ENCODE data around the gene CTPS2. TPM values are rescaled to one million over a fixed set of nuclear protein-coding genes. Genes with fewer than 3 reads are reported as not detected.

The CTPS2 gene
- polyA plus RNA-seq, 2 donors: 3.7 to 8.0 TPM

DNA sequence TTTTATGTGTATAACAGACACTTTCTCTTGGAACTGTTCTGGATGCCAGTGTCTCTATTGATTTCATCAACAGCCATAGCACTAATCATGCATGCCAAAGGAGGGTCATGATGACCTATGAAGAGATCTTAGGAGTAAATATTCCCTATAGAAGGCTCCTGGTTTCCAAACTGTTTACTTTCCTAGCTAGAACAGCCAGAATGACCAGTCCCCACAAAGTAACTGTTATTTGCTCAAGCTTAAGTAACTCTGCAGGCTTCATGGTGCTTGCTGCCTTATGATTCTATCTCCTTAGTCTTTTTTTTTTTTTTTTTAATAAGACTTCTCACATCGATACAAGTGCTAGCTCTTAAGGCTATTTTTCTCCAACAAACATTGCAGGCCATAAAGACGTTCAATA is 50.1 kb downstream of the CTPS2 start:
- Histone ChIP-seq H3K36me3 (ENCODE audit: control insufficient read depth in 2 of 2, insufficient read depth in 2 of 2, low read length in 1 of 2) (no peaks in the 10 kb centered on the region), H3K4me1 (ENCODE audit: control insufficient read depth in 2 of 2, insufficient read depth in 2 of 2, low read length in 1 of 2) (peaks cover 0 to 2% of the 10 kb centered on the region in 2 donors), H3K27ac (ENCODE audit: low read depth in 2 of 2, low read length in 1 of 2) (no peak overlapping the region), H3K4me3 (ENCODE audit: low read depth in 1 of 2, low read length in 2 of 2) (no peak overlapping the region), H3K9me3 (ENCODE audit: control insufficient read depth in 2 of 2, insufficient read depth in 1 of 2, low read depth in 1 of 2, low read length in 1 of 2) (no peaks in the 10 kb centered on the region), H3K27me3 (ENCODE audit: control insufficient read depth in 1 of 2, insufficient read depth in 2 of 2, low read length in 2 of 2) (no peaks in the 10 kb centered on the region)
- 60 to 86% methylated on average over 2 of the region's 2 CpGs for WGBS, 2 donors

DNA sequence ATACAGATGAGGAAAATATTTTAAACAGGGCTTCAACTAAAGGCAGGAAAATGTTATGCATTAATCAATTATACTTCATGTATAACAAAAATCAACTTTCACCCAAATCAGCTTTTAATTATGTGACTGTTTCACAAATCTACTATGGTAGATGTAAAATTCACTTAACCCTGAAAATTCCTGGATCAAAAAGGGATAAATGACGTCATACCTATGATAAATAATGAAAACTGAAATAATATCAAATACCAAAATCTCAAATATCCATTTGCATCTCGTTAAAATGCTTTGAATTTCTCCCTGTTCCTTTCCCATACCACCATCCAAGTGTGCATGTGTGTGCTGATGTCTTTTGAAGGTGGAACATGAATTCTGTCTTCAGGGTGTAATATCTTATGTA is 51.0 kb downstream of the CTPS2 start:
- no peak overlapping the region for H3K4me3 ChIP-seq (ENCODE audit: low read depth in 1 of 2, low read length in 2 of 2)
- H3K9me3 ChIP-seq (ENCODE audit: control insufficient read depth in 2 of 2, insufficient read depth in 1 of 2, low read depth in 1 of 2, low read length in 1 of 2): no peaks in the 10 kb centered on the region
- peaks cover 0 to 2% of the 10 kb centered on the region in 2 donors for H3K4me1 ChIP-seq (ENCODE audit: control insufficient read depth in 2 of 2, insufficient read depth in 2 of 2, low read length in 1 of 2)
- H3K27me3 ChIP-seq (ENCODE audit: control insufficient read depth in 1 of 2, insufficient read depth in 2 of 2, low read length in 2 of 2): no peaks in the 10 kb centered on the region
- no peak overlapping the region for H3K27ac ChIP-seq (ENCODE audit: low read depth in 2 of 2, low read length in 1 of 2)
- no peaks in the 10 kb centered on the region for H3K36me3 ChIP-seq (ENCODE audit: control insufficient read depth in 2 of 2, insufficient read depth in 2 of 2, low read length in 1 of 2)
- 56 to 83% methylated on average over 2 of the region's 2 CpGs for WGBS, 2 donors

- H3K27me3 ChIP-seq (ENCODE audit: control insufficient read depth in 1 of 2, insufficient read depth in 2 of 2, low read length in 2 of 2): no peaks in the 10 kb centered on the region
- no peaks in the 10 kb centered on the region for H3K36me3 ChIP-seq (ENCODE audit: control insufficient read depth in 2 of 2, insufficient read depth in 2 of 2, low read length in 1 of 2)
- WGBS, 2 donors: 89 to 92% methylated on average over 1 of the region's 1 CpG
These were observed 53.1 kb downstream of the CTPS2 start for GRCh38 chrX:16659321-16659720.

DNA sequence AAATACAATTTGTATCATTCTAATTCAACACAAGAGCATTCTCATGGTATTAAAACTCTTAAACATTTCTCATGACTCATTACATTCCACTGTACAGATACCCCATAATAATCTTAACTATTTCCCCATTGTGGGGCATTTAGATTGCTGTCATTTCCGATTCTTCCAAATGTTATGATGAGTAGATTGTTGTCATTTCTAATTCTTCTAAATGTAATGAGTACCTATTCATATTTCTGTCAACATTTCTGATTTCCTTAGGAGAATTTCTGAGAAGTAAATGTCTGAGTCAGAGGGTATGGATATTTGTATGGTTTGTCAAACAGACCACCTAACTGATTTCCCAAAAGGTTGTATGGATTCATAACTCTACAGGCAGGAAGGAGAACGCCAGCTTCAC is 54.2 kb downstream of the CTPS2 start:
- H3K36me3 ChIP-seq (ENCODE audit: control insufficient read depth in 2 of 2, insufficient read depth in 2 of 2, low read length in 1 of 2): no peaks in the 10 kb centered on the region
- 89 to 97% methylated on average over 2 of the region's 2 CpGs for WGBS, 2 donors

More at GRCh38 chrX:16659321-16659720, 53.1 kb downstream of the CTPS2 start:
- no peak overlapping the region for H3K4me3 ChIP-seq (ENCODE audit: low read depth in 1 of 2, low read length in 2 of 2)
- no peaks in the 10 kb centered on the region for H3K9me3 ChIP-seq (ENCODE audit: control insufficient read depth in 2 of 2, insufficient read depth in 1 of 2, low read depth in 1 of 2, low read length in 1 of 2)
- no peaks in the 10 kb centered on the region for H3K4me1 ChIP-seq (ENCODE audit: control insufficient read depth in 2 of 2, insufficient read depth in 2 of 2, low read length in 1 of 2)
- no peak overlapping the region for H3K27ac ChIP-seq (ENCODE audit: low read depth in 2 of 2, low read length in 1 of 2)

GRCh38 chrX:16654093-16654492 is 58.4 kb downstream of the CTPS2 start:
- H3K36me3 ChIP-seq (ENCODE audit: control insufficient read depth in 2 of 2, insufficient read depth in 2 of 2, low read length in 1 of 2): no peaks in the 10 kb centered on the region
- 75 to 93% methylated on average over 3 of the region's 3 CpGs for WGBS, 2 donors
- no peaks in the 10 kb centered on the region for H3K4me1 ChIP-seq (ENCODE audit: control insufficient read depth in 2 of 2, insufficient read depth in 2 of 2, low read length in 1 of 2)
- H3K27ac ChIP-seq (ENCODE audit: low read depth in 2 of 2, low read length in 1 of 2): no peak overlapping the region
- H3K27me3 ChIP-seq (ENCODE audit: control insufficient read depth in 1 of 2, insufficient read depth in 2 of 2, low read length in 2 of 2): no peaks in the 10 kb centered on the region
- H3K9me3 ChIP-seq (ENCODE audit: control insufficient read depth in 2 of 2, insufficient read depth in 1 of 2, low read depth in 1 of 2, low read length in 1 of 2): no peaks in the 10 kb centered on the region
- no peak overlapping the region for H3K4me3 ChIP-seq (ENCODE audit: low read depth in 1 of 2, low read length in 2 of 2)

More for the DNA sequence above, 54.2 kb downstream of the CTPS2 start:
- no peak overlapping the region for H3K4me3 ChIP-seq (ENCODE audit: low read depth in 1 of 2, low read length in 2 of 2)
- H3K27ac ChIP-seq (ENCODE audit: low read depth in 2 of 2, low read length in 1 of 2): no peak overlapping the region
- H3K9me3 ChIP-seq (ENCODE audit: control insufficient read depth in 2 of 2, insufficient read depth in 1 of 2, low read depth in 1 of 2, low read length in 1 of 2): no peaks in the 10 kb centered on the region
- H3K27me3 ChIP-seq (ENCODE audit: control insufficient read depth in 1 of 2, insufficient read depth in 2 of 2, low read length in 2 of 2): no peaks in the 10 kb centered on the region
- no peaks in the 10 kb centered on the region for H3K4me1 ChIP-seq (ENCODE audit: control insufficient read depth in 2 of 2, insufficient read depth in 2 of 2, low read length in 1 of 2)

GRCh38 chrX:16653424-16653823 is 59.0 kb downstream of the CTPS2 start:
- 80 to 86% methylated on average over 7 of the region's 7 CpGs for WGBS, 2 donors
- H3K36me3 ChIP-seq (ENCODE audit: control insufficient read depth in 2 of 2, insufficient read depth in 2 of 2, low read length in 1 of 2): no peaks in the 10 kb centered on the region
- H3K4me3 ChIP-seq (ENCODE audit: low read depth in 1 of 2, low read length in 2 of 2): no peak overlapping the region
- H3K27me3 ChIP-seq (ENCODE audit: control insufficient read depth in 1 of 2, insufficient read depth in 2 of 2, low read length in 2 of 2): no peaks in the 10 kb centered on the region
- no peaks in the 10 kb centered on the region for H3K9me3 ChIP-seq (ENCODE audit: control insufficient read depth in 2 of 2, insufficient read depth in 1 of 2, low read depth in 1 of 2, low read length in 1 of 2)
- no peak overlapping the region for H3K27ac ChIP-seq (ENCODE audit: low read depth in 2 of 2, low read length in 1 of 2)
- H3K4me1 ChIP-seq (ENCODE audit: control insufficient read depth in 2 of 2, insufficient read depth in 2 of 2, low read length in 1 of 2): no peaks in the 10 kb centered on the region

GRCh38 chrX:16651391-16652024 is 61.0 kb downstream of the CTPS2 start:
- no peaks in the 10 kb centered on the region for H3K36me3 ChIP-seq (ENCODE audit: control insufficient read depth in 2 of 2, insufficient read depth in 2 of 2, low read length in 1 of 2)
- no peaks in the 10 kb centered on the region for H3K4me1 ChIP-seq (ENCODE audit: control insufficient read depth in 2 of 2, insufficient read depth in 2 of 2, low read length in 1 of 2)
- no peaks in the 10 kb centered on the region for H3K9me3 ChIP-seq (ENCODE audit: control insufficient read depth in 2 of 2, insufficient read depth in 1 of 2, low read depth in 1 of 2, low read length in 1 of 2)
- H3K27me3 ChIP-seq (ENCODE audit: control insufficient read depth in 1 of 2, insufficient read depth in 2 of 2, low read length in 2 of 2): no peaks in the 10 kb centered on the region
- H3K4me3 ChIP-seq (ENCODE audit: low read depth in 1 of 2, low read length in 2 of 2): no peak overlapping the region
- WGBS, 2 donors: 76 to 82% methylated on average over 4 of the region's 4 CpGs
- no peak overlapping the region for H3K27ac ChIP-seq (ENCODE audit: low read depth in 2 of 2, low read length in 1 of 2)

DNA sequence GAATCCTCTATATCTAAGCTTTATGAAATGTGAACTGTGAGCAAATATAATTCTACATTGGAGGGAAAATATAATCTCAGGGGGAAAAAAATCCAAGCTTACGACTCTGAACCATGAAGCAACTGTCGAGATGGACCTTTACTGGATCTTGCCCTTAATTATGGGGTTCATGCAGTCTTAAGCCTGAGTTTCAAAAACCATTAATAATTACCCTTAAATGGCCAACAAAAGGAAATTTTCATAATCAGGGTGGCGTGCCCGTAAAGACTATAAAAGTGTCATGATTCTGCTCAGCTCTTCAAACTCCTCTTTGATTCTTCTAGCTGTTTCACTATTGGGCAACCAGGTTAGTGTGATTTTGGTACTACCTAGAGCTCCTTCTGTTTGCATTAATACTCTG is 62.6 kb downstream of the CTPS2 start, which contains the start of gene S100G:
TSS of gene S100G (plus strand) at position 301 of the 400 bp plus-strand sequence. CDS start 849 bp downstream, outside the sequence.
- H3K9me3 ChIP-seq (ENCODE audit: control insufficient read depth in 2 of 2, insufficient read depth in 1 of 2, low read depth in 1 of 2, low read length in 1 of 2): no peaks in the 10 kb centered on the region
- peaks cover 0 to 5% of the 10 kb centered on the region in 2 donors for H3K27me3 ChIP-seq (ENCODE audit: control insufficient read depth in 1 of 2, insufficient read depth in 2 of 2, low read length in 2 of 2)
- no peaks in the 10 kb centered on the region for H3K4me1 ChIP-seq (ENCODE audit: control insufficient read depth in 2 of 2, insufficient read depth in 2 of 2, low read length in 1 of 2)
- no peaks in the 10 kb centered on the region for H3K36me3 ChIP-seq (ENCODE audit: control insufficient read depth in 2 of 2, insufficient read depth in 2 of 2, low read length in 1 of 2)
- no peak within 1 kb of the TSS for H3K4me3 ChIP-seq (ENCODE audit: low read depth in 1 of 2, low read length in 2 of 2)
- 87 to 97% methylated on average over 4 of the region's 4 CpGs for WGBS, 2 donors
- H3K27ac ChIP-seq (ENCODE audit: low read depth in 2 of 2, low read length in 1 of 2): no peak within 1 kb of the TSS

DNA sequence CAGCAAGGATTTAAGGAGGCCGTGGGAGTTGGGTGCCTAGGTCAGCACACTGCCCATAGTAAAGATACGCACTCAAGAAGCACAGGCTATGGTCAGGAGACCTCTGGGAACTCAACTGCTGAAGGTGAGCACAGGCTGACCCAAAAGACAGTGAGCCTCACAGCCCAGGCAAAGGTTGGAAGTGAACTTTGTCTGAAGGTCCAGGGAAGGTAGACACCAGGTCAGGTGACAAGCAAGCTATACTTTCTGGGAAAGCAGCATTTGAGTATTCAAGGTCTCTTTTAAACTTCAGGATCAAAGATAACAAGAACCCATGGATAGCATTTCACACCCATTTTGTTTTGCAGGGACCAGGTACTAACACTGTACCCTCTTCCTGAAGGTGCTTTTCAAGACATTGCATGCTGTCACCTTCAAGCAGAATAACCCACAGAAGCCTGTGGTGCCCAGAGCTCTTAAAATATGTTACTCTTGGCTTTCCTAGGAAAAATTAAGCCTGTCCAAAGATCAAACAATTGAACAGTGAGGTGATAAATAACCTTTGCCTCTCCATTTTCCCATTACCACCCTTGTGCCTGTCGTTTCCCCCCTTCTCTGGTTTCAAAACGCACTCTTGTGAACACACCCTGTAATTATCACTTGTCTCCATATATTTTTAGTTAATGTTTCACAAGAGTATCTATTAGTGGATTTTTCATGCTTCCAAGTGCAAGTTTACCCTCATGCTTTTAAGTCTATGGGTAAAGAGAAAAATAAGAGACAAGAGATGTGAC is 65.9 kb downstream of the CTPS2 start:
- no peak overlapping the region for H3K4me3 ChIP-seq (ENCODE audit: low read depth in 1 of 2, low read length in 2 of 2)
- 73 to 90% methylated on average over 4 of the region's 4 CpGs for WGBS, 2 donors
- H3K27ac ChIP-seq (ENCODE audit: low read depth in 2 of 2, low read length in 1 of 2): no peak overlapping the region
- H3K4me1 ChIP-seq (ENCODE audit: control insufficient read depth in 2 of 2, insufficient read depth in 2 of 2, low read length in 1 of 2): no peaks in the 10 kb centered on the region
- H3K9me3 ChIP-seq (ENCODE audit: control insufficient read depth in 2 of 2, insufficient read depth in 1 of 2, low read depth in 1 of 2, low read length in 1 of 2): no peaks in the 10 kb centered on the region
- H3K27me3 ChIP-seq (ENCODE audit: control insufficient read depth in 1 of 2, insufficient read depth in 2 of 2, low read length in 2 of 2): peaks cover 0 to 5% of the 10 kb centered on the region in 2 donors
- no peaks in the 10 kb centered on the region for H3K36me3 ChIP-seq (ENCODE audit: control insufficient read depth in 2 of 2, insufficient read depth in 2 of 2, low read length in 1 of 2)

All from esophagus (tissue), 2 donors.